HG03558 (cell line): ENCODE results near the gene C18orf63.
A peak's percentile ranks its signal among the peaks of the same experiment; 100 is the strongest.
"Not testable (repeated sequence)": the region's sequence is repeated elsewhere in the genome, so short reads cannot be mapped to it uniquely, and the experiment has no call there.

ENCODE experiments used
- ATAC-seq: cut with Tn5 transposase; IDR thresholded peaks from one replicate; pipeline ENCODE4 v1.9.1; 2021; ENCODE audit warnings: moderate number of reproducible peaks; ENCODE audit not compliant: unreplicated experiment; ENCODE audit errors: extremely low read depth

C18orf63 gene

GRCh38 chr18:74285583-74285982, 30.1 kb upstream of the C18orf63 start:
- not testable (repeated sequence) for ATAC-seq

- no peak for ATAC-seq
These were observed 29.4 kb upstream of the C18orf63 start for GRCh38 chr18:74286106-74286855.

- no peak for ATAC-seq
These were observed 28.8 kb upstream of the C18orf63 start for GRCh38 chr18:74286856-74287255.

GRCh38 chr18:74288041-74288440, 27.6 kb upstream of the C18orf63 start:
- ATAC-seq = no peak

GRCh38 chr18:74288730-74289129, 26.9 kb upstream of the C18orf63 start:
- ATAC-seq = no peak

GRCh38 chr18:74289137-74289536, 26.5 kb upstream of the C18orf63 start:
- ATAC-seq = no peak

GRCh38 chr18:74290021-74290420, 25.6 kb upstream of the C18orf63 start:
- no peak for ATAC-seq

- no peak for ATAC-seq
These were observed 24.7 kb upstream of the C18orf63 start for GRCh38 chr18:74290794-74291471.

GRCh38 chr18:74291472-74291770, 24.2 kb upstream of the C18orf63 start:
- ATAC-seq = no peak

- ATAC-seq = peak; percentile 98
These were observed 23.7 kb upstream of the C18orf63 start, which contains the start of gene CYB5A for GRCh38 chr18:74291771-74292540. CYB5A (minus strand) TSS chr18:74291963; CDS start chr18:74291875, 88 bp downstream.

- no peak for ATAC-seq
These were observed 23.1 kb upstream of the C18orf63 start for GRCh38 chr18:74292541-74292858.

- not testable (repeated sequence) for ATAC-seq
These were observed 22.7 kb upstream of the C18orf63 start for GRCh38 chr18:74292982-74293381.

GRCh38 chr18:74294526-74294925, 21.1 kb upstream of the C18orf63 start:
- no peak for ATAC-seq

- no peak for ATAC-seq
These were observed 16.5 kb upstream of the C18orf63 start for GRCh38 chr18:74299162-74299561.

- no peak for ATAC-seq
These were observed 15.9 kb upstream of the C18orf63 start for GRCh38 chr18:74299746-74300145.

GRCh38 chr18:74303306-74303705, 12.3 kb upstream of the C18orf63 start:
- no peak for ATAC-seq

- ATAC-seq = no peak
These were observed 11.7 kb upstream of the C18orf63 start for GRCh38 chr18:74303936-74304335.

GRCh38 chr18:74310411-74310810, 5.2 kb upstream of the C18orf63 start:
- ATAC-seq = no peak

GRCh38 chr18:74311000-74311399, 4.6 kb upstream of the C18orf63 start:
- ATAC-seq = no peak

GRCh38 chr18:74314759-74315463, 728 bp upstream of the C18orf63 start:
- ATAC-seq = no peak
